ENCODE measurements around the gene DTNB. TPM values are rescaled to one million over a fixed set of nuclear protein-coding genes. Genes with fewer than 3 reads are reported as not detected.

Gene DTNB
- total and polyA plus RNA-seq, 2 of the 4 experiments (the other 2 are of a cell fraction) = 3.8 to 5.3 TPM

GRCh38 chr2:25349397-25349796 is 324.0 kb downstream of the DTNB start:
- ATAC-seq (ENCODE audit: low read depth) = peak; percentile 77

More at GRCh38 chr2:25349397-25349796, 324.0 kb downstream of the DTNB start:
- Histone ChIP-seq H2AFZ (replicated peaks; ENCODE audit: low read length, poor library complexity) (peak overlapping the region; percentile 88), H3K27ac (ENCODE audit: insufficient read depth, low read length) (no peak overlapping the region), H4K8ac (ENCODE audit: low read depth in 2 of 2, low read length in 2 of 2) (peak overlapping the region in 1 of 2 experiments; percentile 50; a peak in 1 of 4 replicates), H3K4ac (ENCODE audit: low read depth, low read length) (peak overlapping the region; percentile 67), H4K5ac (ENCODE audit: low read depth, low read length) (no peak overlapping the region), H3K36me3 (ENCODE audit: control insufficient read depth, insufficient read depth, low read length) (no peaks in the 10 kb centered on the region), H2BK120ac (ENCODE audit: low read depth, low read length) (peak overlapping the region; percentile 44; the same call in 1 of the 2 replicates), H3K9ac (ENCODE audit: low read depth, low read length) (no peak overlapping the region), H2BK15ac (ENCODE audit: low read depth, low read length) (peak overlapping the region; percentile 43; the same call in 1 of the 3 replicates), H4K91ac (ENCODE audit: insufficient read depth, low read depth, low read length) (no peak overlapping the region), H3K9me1 (ENCODE audit: insufficient read depth, low read length) (peaks cover 12% of the 10 kb centered on the region; the same call in 1 of the 2 replicates), H3K56ac (ENCODE audit: extremely low read depth, insufficient read depth, low read length) (no peak overlapping the region), H3K4me2 (ENCODE audit: low read depth, low read length) (no peak overlapping the region), H3K4me1 (ENCODE audit: control insufficient read depth, insufficient read depth, low read length) (peaks cover 12% of the 10 kb centered on the region), H3K27me3 (ENCODE audit: control insufficient read depth, insufficient read depth, low read length) (no peaks in the 10 kb centered on the region), H3K4me3 (ENCODE audit: insufficient read depth, low read depth, low read length) (no peak overlapping the region), H2AK9ac (replicated peaks; ENCODE audit: low read depth, low read length, poor library complexity) (peak overlapping the region; percentile 90), H3K9me3 (ENCODE audit: control insufficient read depth, insufficient read depth, low read length) (no peaks in the 10 kb centered on the region), H4K20me1 (ENCODE audit: insufficient read depth, low read length) (no peaks in the 10 kb centered on the region), H2AK5ac (ENCODE audit: low read depth, low read length) (peak overlapping the region; percentile 31; the same call in 1 of the 2 replicates), H2BK20ac (ENCODE audit: low read depth, low read length) (peak overlapping the region; percentile 74; the same call in 1 of the 2 replicates), H3K18ac (ENCODE audit: low read depth, low read length) (peak overlapping the region; percentile 40; the same call in 1 of the 2 replicates), H3K23ac (ENCODE audit: low read depth, low read length) (no peak overlapping the region), H2BK5ac (ENCODE audit: low read depth, low read length, poor library complexity, severe bottlenecking) (no peak overlapping the region), H3K79me1 (ENCODE audit: low read depth in 1 of 2, low read length in 2 of 2) (no peaks in the 10 kb centered on the region), H3K14ac (replicated peaks; ENCODE audit: low read depth, low read length) (peak overlapping the region; percentile 78)
- TF ChIP-seq, protein P1, sequence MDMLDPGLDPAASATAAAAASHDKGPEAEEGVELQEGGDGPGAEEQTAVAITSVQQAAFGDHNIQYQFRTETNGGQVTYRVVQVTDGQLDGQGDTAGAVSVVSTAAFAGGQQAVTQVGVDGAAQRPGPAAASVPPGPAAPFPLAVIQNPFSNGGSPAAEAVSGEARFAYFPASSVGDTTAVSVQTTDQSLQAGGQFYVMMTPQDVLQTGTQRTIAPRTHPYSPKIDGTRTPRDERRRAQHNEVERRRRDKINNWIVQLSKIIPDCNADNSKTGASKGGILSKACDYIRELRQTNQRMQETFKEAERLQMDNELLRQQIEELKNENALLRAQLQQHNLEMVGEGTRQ (IDR thresholded peaks at IDR 0.05; ENCODE audit: low read depth, low read length) = no peak
- TF ChIP-seq CEBPB (IDR thresholded peaks at IDR 0.05; ENCODE audit: low read depth, low read length) (peak; percentile 95), RFX5 (IDR thresholded peaks at IDR 0.05; ENCODE audit: low read depth, low read length) (no peak), MAZ (IDR thresholded peaks at IDR 0.05; ENCODE audit: borderline replicate concordance, low read depth, low read length) (no peak), RAD21 (IDR thresholded peaks at IDR 0.05; ENCODE audit: low read length) (no peak), NFE2L2 (IDR thresholded peaks at IDR 0.05; ENCODE audit: low read depth, low read length) (peak; percentile 55; the same call in 1 of the 2 replicates), MAFK (IDR thresholded peaks at IDR 0.05; ENCODE audit: low read depth, low read length) (no peak), FOS (IDR thresholded peaks at IDR 0.05; ENCODE audit: low read depth, low read length) (no peak)
- intact Hi-C loops (cut with micrococcal nuclease) = no loop called here
- peak; percentile 82 for DNase-seq
- dilution Hi-C loops (cut with HindIII; ENCODE audit: low sequenced_read_pairs, unreplicated experiment) = no loop called here
- 100% methylated on average over 2 of the region's 7 CpGs; no CpG with 5 or more reads in 1 of the 2 experiments for WGBS, 2 experiments (ENCODE audit: extremely low coverage in 2 of 2, insufficient read length in 1 of 2)
- POLR2A ChIA-PET (ENCODE audit: unreplicated experiment) = no interaction called here
- no TSS peak for BruUV-seq (replicated peaks)
- in situ Hi-C loops (cut with MboI; ENCODE audit: low sequenced_read_pairs) = no loop called here
- CTCF ChIA-PET = interaction anchor here (1.0 kb wide), 1 partner anchor 13 kb away, joined by 4 read pairs; no protein-coding TSS in a partner anchor
